ENCODE measurements around the gene ABHD15.

- TF ChIP-seq ZNF274 (IDR thresholded peaks at IDR 0.05; ENCODE audit: low read depth, low read length), result no peak
- no peak for TF ChIP-seq YY1 (IDR thresholded peaks at IDR 0.05; ENCODE audit: insufficient read depth, insufficient read length)
Observed at GRCh38 chr17:29593591-29594518, 27.0 kb upstream of the ABHD15 start.

All from NT2/D1 (cell line).